Measurements from ENCODE around the gene HSF2. TPM values are rescaled to one million over a fixed set of nuclear protein-coding genes. Genes with fewer than 3 reads are reported as not detected.
"Not testable (repeated sequence)": the region's sequence is repeated elsewhere in the genome, so short reads cannot be mapped to it uniquely, and the experiment has no call there.

Gene HSF2
- total RNA-seq, 1 experiment from 2014 or later = 10.6 TPM

GRCh38 chr6:122458087-122458486 lies 58.6 kb downstream of the HSF2 start (continued):
- TF ChIP-seq, protein P1, sequence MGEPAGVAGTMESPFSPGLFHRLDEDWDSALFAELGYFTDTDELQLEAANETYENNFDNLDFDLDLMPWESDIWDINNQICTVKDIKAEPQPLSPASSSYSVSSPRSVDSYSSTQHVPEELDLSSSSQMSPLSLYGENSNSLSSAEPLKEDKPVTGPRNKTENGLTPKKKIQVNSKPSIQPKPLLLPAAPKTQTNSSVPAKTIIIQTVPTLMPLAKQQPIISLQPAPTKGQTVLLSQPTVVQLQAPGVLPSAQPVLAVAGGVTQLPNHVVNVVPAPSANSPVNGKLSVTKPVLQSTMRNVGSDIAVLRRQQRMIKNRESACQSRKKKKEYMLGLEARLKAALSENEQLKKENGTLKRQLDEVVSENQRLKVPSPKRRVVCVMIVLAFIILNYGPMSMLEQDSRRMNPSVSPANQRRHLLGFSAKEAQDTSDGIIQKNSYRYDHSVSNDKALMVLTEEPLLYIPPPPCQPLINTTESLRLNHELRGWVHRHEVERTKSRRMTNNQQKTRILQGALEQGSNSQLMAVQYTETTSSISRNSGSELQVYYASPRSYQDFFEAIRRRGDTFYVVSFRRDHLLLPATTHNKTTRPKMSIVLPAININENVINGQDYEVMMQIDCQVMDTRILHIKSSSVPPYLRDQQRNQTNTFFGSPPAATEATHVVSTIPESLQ (CRISPR knock-in tag; IDR thresholded peaks at IDR 0.05) = no peak

DNA sequence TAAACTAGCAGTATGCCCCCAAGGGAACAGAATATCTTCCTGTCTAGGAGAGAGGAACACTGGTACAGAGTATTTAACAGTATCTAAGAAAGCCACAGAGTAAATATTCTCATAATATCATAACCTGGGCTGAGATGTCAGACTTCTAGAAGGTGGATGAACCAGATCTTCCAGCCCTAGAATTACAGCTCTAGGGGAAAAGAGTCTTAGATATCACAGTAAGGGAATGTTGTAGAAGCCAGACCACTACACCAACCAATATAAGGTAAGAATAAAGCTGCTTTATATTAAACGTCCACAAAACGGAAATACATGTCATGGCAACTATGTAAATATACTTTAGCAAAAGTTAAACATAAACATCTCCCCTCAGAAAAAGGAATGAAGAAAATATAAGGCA lies 59.8 kb downstream of the HSF2 start:
- no peaks in the 10 kb centered on the region for H3K9me3 Mint-ChIP-seq
- peaks cover 16% of the 10 kb centered on the region for H3K4me1 Mint-ChIP-seq
- ChIA-PET CTCF (no interaction called here), POLR2A (no interaction called here)
- no peak for DNase-seq (ENCODE audit: low spot score)
- H3K4me3 Mint-ChIP-seq = no peak overlapping the region
- no peaks in the 10 kb centered on the region for H3K27me3 Mint-ChIP-seq (ENCODE audit: low read depth)
- no peak for ATAC-seq
- H3K27ac Mint-ChIP-seq = no peak overlapping the region
- TF ChIP-seq ZBTB21 (CRISPR knock-in tag; IDR thresholded peaks at IDR 0.05; ENCODE audit: borderline replicate concordance) (no peak), IRF2 (CRISPR knock-in tag; IDR thresholded peaks at IDR 0.05; ENCODE audit: borderline replicate concordance, low read depth) (no peak), CDX4 (CRISPR knock-in tag; IDR thresholded peaks at IDR 0.05; ENCODE audit: borderline replicate concordance) (no peak), NR3C1 (CRISPR knock-in tag; conservative IDR thresholded peaks at IDR 0.05; ENCODE audit: low read depth) (no peak), ETV6 (CRISPR knock-in tag; IDR thresholded peaks at IDR 0.05) (no peak), MXD4 (CRISPR knock-in tag; IDR thresholded peaks at IDR 0.05; ENCODE audit: borderline replicate concordance) (no peak), ATF3 (CRISPR knock-in tag; conservative IDR thresholded peaks at IDR 0.05) (no peak), AR (CRISPR knock-in tag; IDR thresholded peaks at IDR 0.05) (no peak), TCF7 (CRISPR knock-in tag; IDR thresholded peaks at IDR 0.05; ENCODE audit: low read depth) (no peak), NFYB (CRISPR knock-in tag; conservative IDR thresholded peaks at IDR 0.05; ENCODE audit: low read depth) (no peak), ZNF219 (CRISPR knock-in tag; IDR thresholded peaks at IDR 0.05; ENCODE audit: borderline replicate concordance) (no peak), ZNF416 (CRISPR knock-in tag; IDR thresholded peaks at IDR 0.05) (no peak), MAX (CRISPR knock-in tag; IDR thresholded peaks at IDR 0.05) (no peak), NFE2L1 (CRISPR knock-in tag; IDR thresholded peaks at IDR 0.05) (no peak)
- TF ChIP-seq, protein P2, sequence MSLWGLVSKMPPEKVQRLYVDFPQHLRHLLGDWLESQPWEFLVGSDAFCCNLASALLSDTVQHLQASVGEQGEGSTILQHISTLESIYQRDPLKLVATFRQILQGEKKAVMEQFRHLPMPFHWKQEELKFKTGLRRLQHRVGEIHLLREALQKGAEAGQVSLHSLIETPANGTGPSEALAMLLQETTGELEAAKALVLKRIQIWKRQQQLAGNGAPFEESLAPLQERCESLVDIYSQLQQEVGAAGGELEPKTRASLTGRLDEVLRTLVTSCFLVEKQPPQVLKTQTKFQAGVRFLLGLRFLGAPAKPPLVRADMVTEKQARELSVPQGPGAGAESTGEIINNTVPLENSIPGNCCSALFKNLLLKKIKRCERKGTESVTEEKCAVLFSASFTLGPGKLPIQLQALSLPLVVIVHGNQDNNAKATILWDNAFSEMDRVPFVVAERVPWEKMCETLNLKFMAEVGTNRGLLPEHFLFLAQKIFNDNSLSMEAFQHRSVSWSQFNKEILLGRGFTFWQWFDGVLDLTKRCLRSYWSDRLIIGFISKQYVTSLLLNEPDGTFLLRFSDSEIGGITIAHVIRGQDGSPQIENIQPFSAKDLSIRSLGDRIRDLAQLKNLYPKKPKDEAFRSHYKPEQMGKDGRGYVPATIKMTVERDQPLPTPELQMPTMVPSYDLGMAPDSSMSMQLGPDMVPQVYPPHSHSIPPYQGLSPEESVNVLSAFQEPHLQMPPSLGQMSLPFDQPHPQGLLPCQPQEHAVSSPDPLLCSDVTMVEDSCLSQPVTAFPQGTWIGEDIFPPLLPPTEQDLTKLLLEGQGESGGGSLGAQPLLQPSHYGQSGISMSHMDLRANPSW (CRISPR knock-in tag; conservative IDR thresholded peaks at IDR 0.05; ENCODE audit: low read depth) = no peak
- H3K36me3 Mint-ChIP-seq = peaks cover 9% of the 10 kb centered on the region

DNA sequence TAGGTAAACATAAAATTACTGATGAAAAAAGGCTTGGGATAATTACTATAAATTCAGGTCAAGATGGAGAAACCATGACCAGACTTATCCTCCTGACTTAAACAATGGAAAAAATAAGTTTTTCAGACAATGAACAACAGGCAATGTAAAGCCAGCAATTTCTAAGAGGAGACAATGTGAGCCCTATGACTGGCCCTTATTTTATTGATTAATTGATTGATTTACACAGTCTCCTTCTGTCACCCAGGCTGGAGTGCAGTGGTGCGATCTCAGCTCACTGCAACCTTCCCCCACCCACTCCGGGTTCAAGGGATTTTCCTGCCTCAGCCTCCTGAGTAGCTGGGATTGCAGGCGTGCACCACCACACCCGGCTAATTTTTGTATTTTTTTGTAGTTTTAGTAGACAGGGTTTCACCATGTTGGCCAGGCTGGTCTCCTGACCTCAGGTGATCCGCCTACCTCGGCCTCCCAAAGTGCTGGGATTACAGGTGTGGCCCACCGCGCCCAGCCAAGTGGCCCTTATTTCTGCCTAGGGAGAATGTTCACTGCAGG lies 60.5 kb downstream of the HSF2 start:
- H3K36me3 Mint-ChIP-seq; H3K27ac Mint-ChIP-seq; H3K27me3 Mint-ChIP-seq (ENCODE audit: low read depth); H3K4me3 Mint-ChIP-seq; DNase-seq (ENCODE audit: low spot score); H3K9me3 Mint-ChIP-seq; ATAC-seq; POLR2A ChIA-PET; CTCF ChIA-PET: not testable (repeated sequence)
- peaks cover 16% of the 10 kb centered on the region for H3K4me1 Mint-ChIP-seq
